Testis (tissue), 2 donors: ENCODE results near the gene SLC4A4.

ENCODE experiments used
- POLR2A ChIP-seq: fragments of 450-650 bp; IDR thresholded peaks from one replicate; pipeline ENCODE4 v1.6.1; 2017; ENCODE audit warnings: antibody characterized with exemption, mild to moderate bottlenecking, moderate library complexity
- TF ChIP-seq, protein P1 (sequence below), 3 experiments: fragments of 450-650 bp in 2 of 3; fragments of 200-600 bp in 1 of 3; sonication (generic) in 1 of 3; IDR thresholded peaks; one replicate each; pipeline ENCODE4 v1.5.1; 2016 to 2019; ENCODE audit warnings: antibody characterized with exemption in 3 of 3, mild to moderate bottlenecking in 2 of 3, moderate library complexity in 1 of 3

DNA sequence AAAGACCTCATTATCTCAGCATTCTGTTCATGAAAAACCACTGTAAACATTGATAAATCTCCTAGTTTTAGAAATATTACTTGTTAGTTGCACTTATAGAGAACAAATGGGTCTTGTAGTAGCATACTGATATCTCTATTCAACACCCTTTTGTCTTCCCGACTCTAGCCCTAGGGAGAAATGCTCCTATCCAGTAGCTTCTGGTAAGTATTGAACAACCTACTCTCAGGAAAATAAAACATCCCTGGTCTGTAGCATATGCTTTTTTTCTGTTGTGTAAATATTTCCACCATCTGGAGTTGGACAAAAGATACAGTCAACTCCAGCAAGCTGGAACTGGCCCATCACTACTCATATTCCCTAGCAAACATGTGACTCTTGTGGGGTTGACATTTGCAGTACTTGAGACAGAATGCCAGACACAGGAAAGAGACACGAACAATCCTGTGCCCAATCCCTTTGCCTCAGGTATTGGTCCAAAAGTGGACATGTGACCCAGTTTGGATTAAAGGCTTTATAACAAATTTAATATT is 256.8 kb downstream of the SLC4A4 start:
- TF ChIP-seq POLR2A: no peak
- TF ChIP-seq, protein P1, sequence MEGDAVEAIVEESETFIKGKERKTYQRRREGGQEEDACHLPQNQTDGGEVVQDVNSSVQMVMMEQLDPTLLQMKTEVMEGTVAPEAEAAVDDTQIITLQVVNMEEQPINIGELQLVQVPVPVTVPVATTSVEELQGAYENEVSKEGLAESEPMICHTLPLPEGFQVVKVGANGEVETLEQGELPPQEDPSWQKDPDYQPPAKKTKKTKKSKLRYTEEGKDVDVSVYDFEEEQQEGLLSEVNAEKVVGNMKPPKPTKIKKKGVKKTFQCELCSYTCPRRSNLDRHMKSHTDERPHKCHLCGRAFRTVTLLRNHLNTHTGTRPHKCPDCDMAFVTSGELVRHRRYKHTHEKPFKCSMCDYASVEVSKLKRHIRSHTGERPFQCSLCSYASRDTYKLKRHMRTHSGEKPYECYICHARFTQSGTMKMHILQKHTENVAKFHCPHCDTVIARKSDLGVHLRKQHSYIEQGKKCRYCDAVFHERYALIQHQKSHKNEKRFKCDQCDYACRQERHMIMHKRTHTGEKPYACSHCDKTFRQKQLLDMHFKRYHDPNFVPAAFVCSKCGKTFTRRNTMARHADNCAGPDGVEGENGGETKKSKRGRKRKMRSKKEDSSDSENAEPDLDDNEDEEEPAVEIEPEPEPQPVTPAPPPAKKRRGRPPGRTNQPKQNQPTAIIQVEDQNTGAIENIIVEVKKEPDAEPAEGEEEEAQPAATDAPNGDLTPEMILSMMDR (IDR thresholded peaks at IDR 0.05): no peak
